SK-N-SH (cell line): ENCODE data around the gene PPP1R12B. TPM values are rescaled to one million over a fixed set of nuclear protein-coding genes. Genes with fewer than 3 reads are reported as not detected.
"Not testable (repeated sequence)": the region's sequence is repeated elsewhere in the genome, so short reads cannot be mapped to it uniquely, and the experiment has no call there.

ENCODE experiments used
- CTCF ChIA-PET: fragments of 300-600, 350-600 bp; formaldehyde crosslinking; extraction: SDS; loops from one replicate; lab custom pipeline; 2021; lab: Yijun Ruan, JAX
- POLR2A ChIA-PET: fragments of 350-600 bp; sonication (Branson Sonifier 250); formaldehyde crosslinking; extraction: SDS; loops from one replicate; lab custom pipeline; 2020; ENCODE audit warnings: antibody characterized with exemption, inconsistent platforms; lab: Yijun Ruan, JAX
- DNase-seq: peaks from one replicate; pipeline ENCODE4 v3.0.0; 2012
- H2AFZ ChIP-seq: fragments of 200-600 bp; sonication (generic); 2 replicates; pipeline ENCODE4 v1.8.1; 2016; ENCODE audit warnings: antibody characterized with exemption, mild to moderate bottlenecking, low read depth
- H3F3A ChIP-seq: fragments of 200-600 bp; sonication (generic); replicated peaks from 2 replicates; pipeline ENCODE3; 2016; ENCODE audit warnings: antibody characterized with exemption, mild to moderate bottlenecking; ENCODE audit not compliant: insufficient read depth
- H3K27ac ChIP-seq, 2 experiments: fragments of 200-500 bp in 1 of 2; fragments of 200-600 bp in 1 of 2; sonication (Bioruptor generic) in 1 of 2; sonication (generic), shearing (Covaris generic) in 1 of 2; 2 replicates each; pipeline versions ENCODE4 v1.5.1 to v1.6.1; 2014 to 2016; ENCODE audit warnings: low read depth in 2 of 2, inconsistent platforms in 1 of 2, low read length in 1 of 2, mild to moderate bottlenecking in 1 of 2, mixed read lengths in 1 of 2
- H3K27me3 ChIP-seq: fragments of 200-600 bp; sonication (generic), shearing (Covaris generic); 2 replicates; pipeline ENCODE4 v1.6.1; 2016; ENCODE audit warnings: mixed run types; ENCODE audit not compliant: insufficient read depth
- H3K36me3 ChIP-seq, 2 experiments: fragments of 200-500 bp in 1 of 2; fragments of 200-600 bp in 1 of 2; sonication (Bioruptor generic) in 1 of 2; sonication (generic) in 1 of 2; replicated peaks in 1 of 2; 2 replicates each; pipeline versions ENCODE3 to v1.5.1; 2014 to 2016; ENCODE audit warnings: low read length in 1 of 2, mild to moderate bottlenecking in 1 of 2; ENCODE audit not compliant: insufficient read depth in 2 of 2, control insufficient read depth in 1 of 2
- H3K4me1 ChIP-seq, 2 experiments: fragments of 200-500 bp in 1 of 2; fragments of 200-600 bp in 1 of 2; sonication (Bioruptor generic) in 1 of 2; sonication (generic), shearing (Covaris generic) in 1 of 2; 2 replicates each; pipeline versions ENCODE4 v1.5.1 to v1.6.1; 2014 to 2016; ENCODE audit warnings: low read depth in 1 of 2, low read length in 1 of 2, mixed run types in 1 of 2; ENCODE audit not compliant: insufficient read depth in 2 of 2, control insufficient read depth in 1 of 2
- H3K4me2 ChIP-seq: fragments of 200-600 bp; sonication (generic), shearing (Covaris generic); 2 replicates; pipeline ENCODE4 v1.6.1; 2017; ENCODE audit warnings: mixed run types
- H3K4me3 ChIP-seq, 2 experiments: fragments of 200-500 bp in 1 of 2; fragments of 200-600 bp in 1 of 2; sonication (Bioruptor generic) in 1 of 2; sonication (generic), shearing (Covaris generic) in 1 of 2; 2 replicates each; pipeline versions ENCODE4 v1.5.1 to v1.8.1; 2014 to 2016; ENCODE audit warnings: low read depth in 2 of 2, inconsistent platforms in 1 of 2, low read length in 1 of 2, mild to moderate bottlenecking in 1 of 2, mixed read lengths in 1 of 2, moderate library complexity in 1 of 2
- H3K79me2 ChIP-seq: fragments of 200-600 bp; sonication (generic); 2 replicates; pipeline ENCODE4 v1.8.1; 2017; ENCODE audit warnings: mild to moderate bottlenecking; ENCODE audit not compliant: insufficient read depth
- H3K9ac ChIP-seq: fragments of 200-600 bp; sonication (generic); 2 replicates; pipeline ENCODE4 v1.6.1; 2017; ENCODE audit warnings: mixed run types
- H3K9me2 ChIP-seq: fragments of 200-600 bp; sonication (generic); 2 replicates; pipeline ENCODE4 v1.6.1; 2017; ENCODE audit warnings: mixed run types
- H3K9me3 ChIP-seq: fragments of 200-600 bp; sonication (generic); 2 replicates; pipeline ENCODE4 v1.6.1; 2017; ENCODE audit warnings: mixed run types, mild to moderate bottlenecking, moderate library complexity
- H4K20me1 ChIP-seq: fragments of 200-600 bp; sonication (generic); 2 replicates; pipeline ENCODE4 v1.6.1; 2017; ENCODE audit warnings: mild to moderate bottlenecking, mixed run types; ENCODE audit not compliant: insufficient read depth
- CHD2 ChIP-seq: fragments of 150-350 bp; IDR thresholded peaks from 2 replicates; pipeline ENCODE4 v1.6.1; 2018; ENCODE audit warnings: low read length; ENCODE audit not compliant: partially characterized antibody
- CTCF ChIP-seq: fragments of 200-600 bp; sonication (generic); IDR thresholded peaks from 2 replicates; pipeline ENCODE4 v1.6.1; 2017; ENCODE audit warnings: antibody characterized with exemption, mild to moderate bottlenecking, moderate library complexity
- EP300 ChIP-seq, 2 experiments: IDR thresholded peaks; 2 replicates each; pipeline versions ENCODE4 v1.4.0 to v1.6.1; 2012; ENCODE audit warnings: borderline replicate concordance in 1 of 2, low read depth in 1 of 2, low read length in 1 of 2
- FOSL2 ChIP-seq: IDR thresholded peaks from 2 replicates; pipeline ENCODE4 v1.4.0; 2012; ENCODE audit warnings: low read depth, mild to moderate bottlenecking, moderate library complexity, borderline replicate concordance
- FOXJ3 ChIP-seq: sonication (generic); formaldehyde crosslinking; IDR thresholded peaks from 2 replicates; pipeline ENCODE4 v1.5.1; 2020; ENCODE audit warnings: mild to moderate bottlenecking, missing genetic modification reagents
- GABPA ChIP-seq: IDR thresholded peaks from 2 replicates; pipeline ENCODE4 v1.4.0; 2012; ENCODE audit warnings: low read depth, mild to moderate bottlenecking
- MAX ChIP-seq: IDR thresholded peaks from 2 replicates; pipeline ENCODE4 v1.4.0; 2012; ENCODE audit warnings: low read depth
- MEF2A ChIP-seq: IDR thresholded peaks from 2 replicates; pipeline ENCODE4 v1.4.0; 2012; ENCODE audit warnings: low read depth, borderline replicate concordance
- MXI1 ChIP-seq: IDR thresholded peaks from 2 replicates; pipeline ENCODE4 v1.6.1; 2012; ENCODE audit warnings: mild to moderate bottlenecking, low read depth, low read length, improper control_type of control experiment
- NFIC ChIP-seq: IDR thresholded peaks from 2 replicates; pipeline ENCODE4 v1.4.0; 2012; ENCODE audit warnings: borderline replicate concordance
- PBX3 ChIP-seq: IDR thresholded peaks from 2 replicates; pipeline ENCODE4; 2012
- RAD21 ChIP-seq: IDR thresholded peaks from 2 replicates; pipeline ENCODE4 v1.6.1; 2012; ENCODE audit warnings: mild to moderate bottlenecking, low read length
- RFX5 ChIP-seq: IDR thresholded peaks from 2 replicates; pipeline ENCODE4 v1.6.1; 2012; ENCODE audit warnings: mild to moderate bottlenecking, improper control_type of control experiment, low read length
- RXRA ChIP-seq: IDR thresholded peaks from 2 replicates; pipeline ENCODE4 v1.4.0; 2012; ENCODE audit warnings: low read depth, mild to moderate bottlenecking, borderline replicate concordance
- SIN3A ChIP-seq: IDR thresholded peaks from 2 replicates; pipeline ENCODE4 v1.6.1; 2012; ENCODE audit warnings: low read depth, mild to moderate bottlenecking, low read length, moderate library complexity, borderline replicate concordance
- SMC3 ChIP-seq: IDR thresholded peaks from 2 replicates; pipeline ENCODE4 v1.6.1; 2012; ENCODE audit warnings: low read depth, low read length, improper control_type of control experiment
- TAF1 ChIP-seq: IDR thresholded peaks from 2 replicates; pipeline ENCODE4 v1.6.1; 2012; ENCODE audit warnings: low read depth, mild to moderate bottlenecking, low read length, moderate library complexity, borderline replicate concordance
- TCF12 ChIP-seq: IDR thresholded peaks from 2 replicates; pipeline ENCODE4 v1.4.0; 2012
- USF1 ChIP-seq: IDR thresholded peaks from 2 replicates; pipeline ENCODE4 v1.4.0; 2012; ENCODE audit warnings: low read depth, borderline replicate concordance
- WGBS: methylation state at CpG from one replicate; pipeline ENCODE4 v1.1.6; 2017; ENCODE audit warnings: low lambda C conversion rate; 5-methylcytosine and 5-hydroxymethylcytosine counted together
- polyA plus RNA-seq, 3 experiments: library from polyadenylated mRNA; depleted of rRNA; stranded (reverse); fragments of >200 nt; gene quantifications; 2 replicates each; pipeline ENCODE4 v1.2.3, GENCODE V29; 2012

The PPP1R12B gene
- polyA plus RNA-seq, 1 of the 3 experiments (the other 2 are of a cell fraction) = 2.8 TPM

GRCh38 chr1:202630096-202630495 is 281.6 kb downstream of the PPP1R12B start:
- H3K36me3 ChIP-seq, H3K9me2 ChIP-seq, H3K9ac ChIP-seq, DNase-seq, H3K79me2 ChIP-seq, H3K27me3 ChIP-seq, H3K4me1 ChIP-seq, H3K9me3 ChIP-seq, H3K4me3 ChIP-seq, H3K4me2 ChIP-seq, H3K27ac ChIP-seq, H4K20me1 ChIP-seq, POLR2A ChIA-PET, H3F3A ChIP-seq, H2AFZ ChIP-seq: not testable (repeated sequence)
- CTCF ChIA-PET = interaction anchor here (1.2 kb wide), 1 partner anchor 90 kb away, joined by 4 read pairs; no protein-coding TSS in a partner anchor
- WGBS = 88% methylated on average over 6 of the region's 6 CpGs

- POLR2A ChIA-PET = no interaction called here
- no peak for DNase-seq
- no peak overlapping the region for H3K27ac ChIP-seq
- H4K20me1 ChIP-seq = no peaks in the 10 kb centered on the region
- 67% methylated on average over 6 of the region's 6 CpGs for WGBS
- no peaks in the 10 kb centered on the region for H3K9me2 ChIP-seq
- TF ChIP-seq RFX5 = no peak
- no peak for TF ChIP-seq MAX
- TF ChIP-seq TAF1 = no peak
- no peak for TF ChIP-seq SMC3
- TF ChIP-seq NFIC = no peak
- no peak for TF ChIP-seq EP300 (IDR thresholded peaks at IDR 0.05; ENCODE audit: borderline replicate concordance in 1 of 2, low read depth in 1 of 2, low read length in 1 of 2)
- no peak for TF ChIP-seq PBX3
- TF ChIP-seq RAD21 = no peak
- no peak for TF ChIP-seq GABPA
- TF ChIP-seq MEF2A = no peak
- no peak for TF ChIP-seq SIN3A
- TF ChIP-seq MXI1 = no peak
- TF ChIP-seq FOSL2 = no peak
- TF ChIP-seq FOXJ3 = no peak
- no peak for TF ChIP-seq TCF12
- no peak for TF ChIP-seq CTCF
- no peak for TF ChIP-seq CHD2
- no peak for TF ChIP-seq RXRA
- no peak for TF ChIP-seq USF1
- TF ChIP-seq, all 33 proteins: peak for 0
- Histone ChIP-seq H2AFZ (no peak overlapping the region), H3K4me1 (no peaks in the 10 kb centered on the region; a peak in 1 of 4 replicates), H3K36me3 (no peaks in the 10 kb centered on the region), H3F3A (no peaks in the 10 kb centered on the region), H3K27me3 (no peaks in the 10 kb centered on the region; the same call in 1 of the 2 replicates), H3K4me2 (no peak overlapping the region), H3K9ac (no peak overlapping the region), H3K4me3 (no peak overlapping the region), H3K79me2 (no peaks in the 10 kb centered on the region), H3K9me3 (no peaks in the 10 kb centered on the region)
- CTCF ChIA-PET = interaction anchor here (1.2 kb wide), 1 partner anchor 89 kb away, joined by 4 read pairs; no protein-coding TSS in a partner anchor
These were observed 282.0 kb downstream of the PPP1R12B start for GRCh38 chr1:202630541-202630940.
